Measurements from ENCODE around the gene BCO2.

Gene BCO2

DNA sequence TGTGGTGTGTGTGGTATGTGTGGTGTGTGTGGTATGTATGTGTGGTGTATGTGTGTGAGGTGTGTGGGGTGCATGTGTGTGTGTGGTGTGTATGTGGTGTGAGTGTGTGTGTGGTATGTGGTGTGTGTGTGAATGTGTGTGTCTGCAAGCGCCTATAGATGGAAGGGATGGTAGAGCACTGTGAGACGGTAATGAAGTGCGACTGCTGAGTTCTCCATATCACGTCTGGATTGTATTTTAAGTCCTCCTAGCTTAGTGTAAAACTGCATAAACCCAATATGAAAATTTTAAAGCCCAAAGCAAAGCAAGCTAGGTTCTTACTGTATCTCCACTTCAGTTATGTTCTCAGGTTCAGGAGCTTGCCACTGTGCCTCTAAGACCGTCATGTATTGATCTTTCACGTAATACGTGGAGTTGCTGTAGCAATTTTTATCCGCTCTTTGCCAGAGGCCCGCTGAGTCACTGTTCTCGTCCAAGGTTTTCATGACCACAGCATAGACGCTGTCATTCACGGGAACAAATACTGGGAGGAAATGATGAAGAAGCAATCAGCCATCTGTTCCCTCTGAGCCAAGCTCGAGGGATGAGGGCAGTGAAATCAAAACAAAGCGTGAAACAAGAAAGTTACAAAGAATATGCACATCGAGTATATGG lies 79.9 kb downstream of the BCO2 start:
- DNase-seq, result no peak

- DNase-seq, result no peak
Observed at GRCh38 chr11:112260490-112260889, 85.2 kb downstream of the BCO2 start, which contains the start of gene PLET1. Gene PLET1 (minus strand): TSS chr11:112260860. CDS start chr11:112260589, 271 bp downstream.

GRCh38 chr11:112265659-112266409 lies 90.5 kb downstream of the BCO2 start:
- DNase-seq, result no peak

- DNase-seq, result no peak
Observed at GRCh38 chr11:112266410-112266778, 91.1 kb downstream of the BCO2 start.

DNA sequence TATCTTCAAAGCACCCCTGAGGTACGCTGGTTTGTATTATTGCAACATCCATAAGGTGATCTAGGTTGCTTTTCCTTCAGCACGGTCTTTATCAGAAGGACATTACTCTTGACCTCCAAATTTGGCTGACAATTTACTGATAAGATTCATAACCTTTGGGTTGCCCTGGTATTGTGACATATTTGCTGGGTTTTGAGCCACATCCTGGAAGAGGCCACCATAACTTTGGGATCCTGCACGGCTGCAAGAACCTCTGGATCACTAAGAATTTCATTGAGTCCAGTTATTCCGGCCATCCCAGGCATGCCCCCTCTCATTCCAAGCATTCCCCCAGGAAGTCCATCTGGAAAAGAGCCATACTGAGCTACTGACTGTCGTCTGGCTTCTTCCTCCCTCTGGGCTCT lies 91.9 kb downstream of the BCO2 start:
- DNase-seq, result no peak

- DNase-seq, result no peak
Observed at GRCh38 chr11:112268406-112268805, 93.1 kb downstream of the BCO2 start.
